Thyroid gland (tissue), 4 donors: ENCODE results near the gene TSPAN33.
"Not testable (repeated sequence)": the region's sequence is repeated elsewhere in the genome, so short reads cannot be mapped to it uniquely, and the experiment has no call there.

Experiments
- CTCF ChIP-seq, 6 experiments: fragments of 200-600 bp in 3 of 6; fragments of 450-650 bp in 3 of 6; sonication (generic) in 3 of 6; IDR thresholded peaks; one replicate each; pipeline ENCODE4 v1.5.1; 2016 to 2019; ENCODE audit warnings: antibody characterized with exemption in 6 of 6, mild to moderate bottlenecking in 2 of 6, inconsistent platforms in 1 of 6, moderate library complexity in 1 of 6
- POLR2A ChIP-seq, 2 donors: fragments of 450-650 bp; IDR thresholded peaks; one replicate each; pipeline ENCODE4 v1.6.1; 2017; ENCODE audit warnings: antibody characterized with exemption in 2 of 2, mild to moderate bottlenecking in 2 of 2, moderate library complexity in 1 of 2

GRCh38 chr7:129215691-129216090 is 71.2 kb downstream of the TSPAN33 start:
- not testable (repeated sequence) for TF ChIP-seq CTCF, POLR2A (IDR thresholded peaks at IDR 0.05)
